Chondrocyte (in vitro differentiated cells): ENCODE data around the gene C6orf120. TPM values are rescaled to one million over a fixed set of nuclear protein-coding genes. Genes with fewer than 3 reads are reported as not detected.

Experiments
- DNase-seq: peaks from one replicate; pipeline ENCODE4 v3.0.0; 2021; ENCODE audit warnings: mixed read lengths, low spot score
- H3K27ac Mint-ChIP-seq: one replicate; pipeline ENCODE4 v1.8.0; 2021; ENCODE audit warnings: mild to moderate bottlenecking, moderate library complexity, mixed read lengths; ENCODE audit not compliant: unreplicated experiment
- H3K27me3 Mint-ChIP-seq: 2 replicates; pipeline ENCODE4 v1.8.0; 2021; ENCODE audit warnings: low read depth, mixed read lengths
- H3K36me3 Mint-ChIP-seq: 2 replicates; pipeline ENCODE4 v1.8.0; 2021; ENCODE audit warnings: low read depth, mixed read lengths
- H3K4me1 Mint-ChIP-seq: 2 replicates; pipeline ENCODE4 v1.8.0; 2021; ENCODE audit warnings: low read depth, mild to moderate bottlenecking, mixed read lengths
- H3K4me3 Mint-ChIP-seq: one replicate; pipeline ENCODE4 v1.8.0; 2021; ENCODE audit warnings: mild to moderate bottlenecking, moderate library complexity, mixed read lengths; ENCODE audit not compliant: unreplicated experiment
- H3K9me3 Mint-ChIP-seq: 2 replicates; pipeline ENCODE4 v1.8.0; 2021; ENCODE audit warnings: low read depth, mixed read lengths
- CTCF ChIP-seq: fragments of 200-600 bp; sonication (generic); IDR thresholded peaks from 2 replicates; pipeline ENCODE4 v1.5.0; 2021; ENCODE audit warnings: antibody characterized with exemption, mild to moderate bottlenecking, moderate library complexity
- total RNA-seq: library from RNA; stranded (reverse); gene quantifications from 3 replicates; pipeline ENCODE4 v1.2.1, GENCODE V29; 2021

Gene C6orf120
- total RNA-seq, 1 donor from 2014 or later, result 29.0 TPM

GRCh38 chr6:169723200-169723909, 21.4 kb downstream of the C6orf120 start:
- no peak for DNase-seq
- H3K27ac Mint-ChIP-seq, result peak overlapping the region; percentile 94
- H3K36me3 Mint-ChIP-seq, result no peaks in the 10 kb centered on the region
- H3K9me3 Mint-ChIP-seq, result no peaks in the 10 kb centered on the region
- TF ChIP-seq CTCF, result no peak
- H3K27me3 Mint-ChIP-seq, result no peaks in the 10 kb centered on the region
- peaks cover 37% of the 10 kb centered on the region for H3K4me1 Mint-ChIP-seq
- H3K4me3 Mint-ChIP-seq, result peak overlapping the region; percentile 87

GRCh38 chr6:169723991-169724493, 22.1 kb downstream of the C6orf120 start:
- DNase-seq, result no peak
- Mint-ChIP-seq H3K36me3 (no peaks in the 10 kb centered on the region), H3K27me3 (no peaks in the 10 kb centered on the region), H3K4me3 (peak overlapping the region; percentile 58), H3K27ac (no peak overlapping the region), H3K9me3 (no peaks in the 10 kb centered on the region), H3K4me1 (peaks cover 35% of the 10 kb centered on the region)
- no peak for TF ChIP-seq CTCF

- no peak for DNase-seq
- Mint-ChIP-seq H3K4me3 (peak within 1 kb of the TSS; percentile 87), H3K27me3 (no peaks in the 10 kb centered on the region), H3K9me3 (no peaks in the 10 kb centered on the region), H3K36me3 (no peaks in the 10 kb centered on the region), H3K27ac (peak within 1 kb of the TSS; percentile 94), H3K4me1 (peaks cover 32% of the 10 kb centered on the region)
- no peak for TF ChIP-seq CTCF
Measured at GRCh38 chr6:169724494-169725124, 22.7 kb downstream of the C6orf120 start, which contains the start of gene PHF10. Gene PHF10 (minus strand): TSS chr6:169724500. CDS start chr6:169723931, 569 bp downstream.

GRCh38 chr6:169725125-169726048, 23.5 kb downstream of the C6orf120 start:
- H3K9me3 Mint-ChIP-seq, result no peaks in the 10 kb centered on the region
- H3K27me3 Mint-ChIP-seq, result no peaks in the 10 kb centered on the region
- no peak for DNase-seq
- TF ChIP-seq CTCF, result no peak
- H3K4me3 Mint-ChIP-seq, result peak overlapping the region; percentile 76
- H3K4me1 Mint-ChIP-seq, result peaks cover 28% of the 10 kb centered on the region
- no peaks in the 10 kb centered on the region for H3K36me3 Mint-ChIP-seq
- H3K27ac Mint-ChIP-seq, result peak overlapping the region; percentile 80

GRCh38 chr6:169726049-169726400, 24.1 kb downstream of the C6orf120 start:
- Mint-ChIP-seq H3K9me3 (no peaks in the 10 kb centered on the region), H3K4me3 (peak overlapping the region; percentile 76), H3K36me3 (no peaks in the 10 kb centered on the region), H3K27ac (no peak overlapping the region), H3K4me1 (peaks cover 26% of the 10 kb centered on the region), H3K27me3 (peaks cover 3% of the 10 kb centered on the region)
- DNase-seq, result no peak
- TF ChIP-seq CTCF, result no peak
